ENCODE data around the gene DPYSL4. TPM values are rescaled to one million over a fixed set of nuclear protein-coding genes. Genes with fewer than 3 reads are reported as not detected.
"Not testable (repeated sequence)": the region's sequence is repeated elsewhere in the genome, so short reads cannot be mapped to it uniquely, and the experiment has no call there.

Gene DPYSL4
- total and polyA plus RNA-seq, 2 experiments from 2014 or later = 2.1 TPM

GRCh38 chr10:132209978-132210530 lies 23.3 kb downstream of the DPYSL4 start:
- TF ChIP-seq EZH2 (IDR thresholded peaks at IDR 0.05; ENCODE audit: insufficient read depth, poor library complexity, severe bottlenecking) = no peak
- TF ChIP-seq EZH2phosphoT487 (IDR thresholded peaks at IDR 0.05; ENCODE audit: insufficient read depth, low read depth) = no peak

GRCh38 chr10:132210766-132211165 lies 24.0 kb downstream of the DPYSL4 start:
- TF ChIP-seq EZH2phosphoT487 (IDR thresholded peaks at IDR 0.05; ENCODE audit: insufficient read depth, low read depth) (no peak), EZH2 (IDR thresholded peaks at IDR 0.05; ENCODE audit: insufficient read depth, poor library complexity, severe bottlenecking) (no peak)
- in situ Hi-C loops (cut with MboI) = no loop called here
- Histone ChIP-seq H3K9me3 (ENCODE audit: low read depth) (no peaks in the 10 kb centered on the region), H3K27ac (no peak overlapping the region), H3K9ac (no peak overlapping the region), H3K27me3 (replicated peaks; ENCODE audit: insufficient read depth) (no peaks in the 10 kb centered on the region), H3F3A (ENCODE audit: insufficient read depth) (no peaks in the 10 kb centered on the region), H4K20me1 (ENCODE audit: insufficient read depth) (no peaks in the 10 kb centered on the region), H2AFZ (no peak overlapping the region), H3K36me3 (ENCODE audit: low read depth) (no peaks in the 10 kb centered on the region), H3K79me2 (ENCODE audit: insufficient read depth) (no peaks in the 10 kb centered on the region), H3K4me1 (ENCODE audit: insufficient read depth) (no peaks in the 10 kb centered on the region), H3K4me3 (no peak overlapping the region), H3K9me2 (ENCODE audit: insufficient read depth) (no peaks in the 10 kb centered on the region), H3K4me2 (ENCODE audit: unreplicated experiment) (no peak overlapping the region)
- DNase-seq = no peak
- 91 to 92% methylated on average over 14 of the region's 14 CpGs for WGBS, 2 experiments (ENCODE audit: low coverage in 1 of 2, low lambda C conversion rate in 2 of 2, missing lambda C conversion rate in 2 of 2)

More at GRCh38 chr10:132209978-132210530, 23.3 kb downstream of the DPYSL4 start:
- Histone ChIP-seq H3K36me3 (ENCODE audit: low read depth) (no peaks in the 10 kb centered on the region), H2AFZ (no peak overlapping the region), H3K27me3 (replicated peaks; ENCODE audit: insufficient read depth) (no peaks in the 10 kb centered on the region), H3K4me1 (ENCODE audit: insufficient read depth) (no peaks in the 10 kb centered on the region), H3K79me2 (ENCODE audit: insufficient read depth) (no peaks in the 10 kb centered on the region), H3K4me3 (no peak overlapping the region), H3F3A (ENCODE audit: insufficient read depth) (no peaks in the 10 kb centered on the region), H3K9ac (no peak overlapping the region), H3K4me2 (ENCODE audit: unreplicated experiment) (no peak overlapping the region), H3K27ac (no peak overlapping the region), H3K9me3 (ENCODE audit: low read depth) (no peaks in the 10 kb centered on the region), H3K9me2 (ENCODE audit: insufficient read depth) (no peaks in the 10 kb centered on the region), H4K20me1 (ENCODE audit: insufficient read depth) (no peaks in the 10 kb centered on the region)
- WGBS, 2 experiments (ENCODE audit: low coverage in 1 of 2, low lambda C conversion rate in 2 of 2, missing lambda C conversion rate in 2 of 2) = 84 to 86% methylated on average over 23 of the region's 23 CpGs
- no peak for DNase-seq
- in situ Hi-C loops (cut with MboI) = no loop called here

- in situ Hi-C loops (cut with MboI) = no loop called here
- H3K27ac ChIP-seq = no peak overlapping the region
- H3K4me1 ChIP-seq (ENCODE audit: insufficient read depth) = no peaks in the 10 kb centered on the region
- no peaks in the 10 kb centered on the region for H3F3A ChIP-seq (ENCODE audit: insufficient read depth)
- DNase-seq = no peak
- no peak overlapping the region for H3K4me2 ChIP-seq (ENCODE audit: unreplicated experiment)
- H3K4me3 ChIP-seq = no peak overlapping the region
- TF ChIP-seq EZH2phosphoT487 (IDR thresholded peaks at IDR 0.05; ENCODE audit: insufficient read depth, low read depth) (no peak), EZH2 (IDR thresholded peaks at IDR 0.05; ENCODE audit: insufficient read depth, poor library complexity, severe bottlenecking) (no peak)
- H3K36me3 ChIP-seq (ENCODE audit: low read depth) = no peaks in the 10 kb centered on the region
- H3K9me2 ChIP-seq (ENCODE audit: insufficient read depth) = no peaks in the 10 kb centered on the region
- no peaks in the 10 kb centered on the region for H3K79me2 ChIP-seq (ENCODE audit: insufficient read depth)
- WGBS, 2 experiments (ENCODE audit: low coverage in 1 of 2, low lambda C conversion rate in 2 of 2, missing lambda C conversion rate in 2 of 2) = 88 to 92% methylated on average over 13 to 14 of the region's 14 CpGs
- no peaks in the 10 kb centered on the region for H3K9me3 ChIP-seq (ENCODE audit: low read depth)
- H3K27me3 ChIP-seq (replicated peaks; ENCODE audit: insufficient read depth) = no peaks in the 10 kb centered on the region
- no peaks in the 10 kb centered on the region for H4K20me1 ChIP-seq (ENCODE audit: insufficient read depth)
- no peak overlapping the region for H2AFZ ChIP-seq
- no peak overlapping the region for H3K9ac ChIP-seq
Measured at GRCh38 chr10:132211246-132211645, 24.5 kb downstream of the DPYSL4 start.

GRCh38 chr10:132212816-132213215 lies 26.1 kb downstream of the DPYSL4 start:
- Histone ChIP-seq H3K9me3 (ENCODE audit: low read depth) (no peaks in the 10 kb centered on the region), H3K4me3 (no peak overlapping the region), H3K4me2 (ENCODE audit: unreplicated experiment) (no peak overlapping the region), H3K27ac (no peak overlapping the region), H3K27me3 (replicated peaks; ENCODE audit: insufficient read depth) (no peaks in the 10 kb centered on the region), H3K79me2 (ENCODE audit: insufficient read depth) (no peaks in the 10 kb centered on the region), H3K9ac (no peak overlapping the region), H3K36me3 (ENCODE audit: low read depth) (no peaks in the 10 kb centered on the region), H3F3A (ENCODE audit: insufficient read depth) (no peaks in the 10 kb centered on the region), H3K9me2 (ENCODE audit: insufficient read depth) (no peaks in the 10 kb centered on the region), H4K20me1 (ENCODE audit: insufficient read depth) (no peaks in the 10 kb centered on the region), H2AFZ (no peak overlapping the region), H3K4me1 (ENCODE audit: insufficient read depth) (no peaks in the 10 kb centered on the region)
- in situ Hi-C loops (cut with MboI) = no loop called here
- no peak for DNase-seq
- TF ChIP-seq EZH2phosphoT487 (IDR thresholded peaks at IDR 0.05; ENCODE audit: insufficient read depth, low read depth) (no peak), EZH2 (IDR thresholded peaks at IDR 0.05; ENCODE audit: insufficient read depth, poor library complexity, severe bottlenecking) (no peak)
- WGBS, 2 experiments (ENCODE audit: low coverage in 1 of 2, low lambda C conversion rate in 2 of 2, missing lambda C conversion rate in 2 of 2) = 88% methylated on average over 8 to 9 of the region's 9 CpGs

- no peak overlapping the region for H2AFZ ChIP-seq
- H3K9me3 ChIP-seq (ENCODE audit: low read depth) = no peaks in the 10 kb centered on the region
- TF ChIP-seq EZH2 (IDR thresholded peaks at IDR 0.05; ENCODE audit: insufficient read depth, poor library complexity, severe bottlenecking) (no peak), EZH2phosphoT487 (IDR thresholded peaks at IDR 0.05; ENCODE audit: insufficient read depth, low read depth) (no peak)
- H3K27ac ChIP-seq = no peak overlapping the region
- 26 to 30% methylated on average over 4 of the region's 4 CpGs for WGBS, 2 experiments (ENCODE audit: low coverage in 1 of 2, low lambda C conversion rate in 2 of 2, missing lambda C conversion rate in 2 of 2)
- H3K79me2 ChIP-seq (ENCODE audit: insufficient read depth) = no peaks in the 10 kb centered on the region
- no peaks in the 10 kb centered on the region for H3K27me3 ChIP-seq (replicated peaks; ENCODE audit: insufficient read depth)
- H3K4me3 ChIP-seq = no peak overlapping the region
- no peak overlapping the region for H3K9ac ChIP-seq
- H3F3A ChIP-seq (ENCODE audit: insufficient read depth) = no peaks in the 10 kb centered on the region
- H4K20me1 ChIP-seq (ENCODE audit: insufficient read depth) = no peaks in the 10 kb centered on the region
- in situ Hi-C loops (cut with MboI) = no loop called here
- no peaks in the 10 kb centered on the region for H3K4me1 ChIP-seq (ENCODE audit: insufficient read depth)
- H3K9me2 ChIP-seq (ENCODE audit: insufficient read depth) = no peaks in the 10 kb centered on the region
- DNase-seq = no peak
- no peaks in the 10 kb centered on the region for H3K36me3 ChIP-seq (ENCODE audit: low read depth)
- H3K4me2 ChIP-seq (ENCODE audit: unreplicated experiment) = no peak overlapping the region
Measured at GRCh38 chr10:132213917-132214316, 27.2 kb downstream of the DPYSL4 start.

- 74 to 75% methylated on average over 3 of the region's 3 CpGs for WGBS, 2 experiments (ENCODE audit: low coverage in 1 of 2, low lambda C conversion rate in 2 of 2, missing lambda C conversion rate in 2 of 2)
- H3K9me2 ChIP-seq (ENCODE audit: insufficient read depth); in situ Hi-C loops (cut with MboI): not testable (repeated sequence)
Measured at GRCh38 chr10:132216441-132216840, 29.7 kb downstream of the DPYSL4 start.

More at GRCh38 chr10:132216441-132216840, 29.7 kb downstream of the DPYSL4 start:
- H3K79me2 ChIP-seq (ENCODE audit: insufficient read depth); H3K9me3 ChIP-seq (ENCODE audit: low read depth); H2AFZ ChIP-seq; H4K20me1 ChIP-seq (ENCODE audit: insufficient read depth); H3K36me3 ChIP-seq (ENCODE audit: low read depth); H3K4me2 ChIP-seq (ENCODE audit: unreplicated experiment); H3F3A ChIP-seq (ENCODE audit: insufficient read depth); H3K4me1 ChIP-seq (ENCODE audit: insufficient read depth); H3K4me3 ChIP-seq; DNase-seq; H3K27me3 ChIP-seq (replicated peaks; ENCODE audit: insufficient read depth); H3K27ac ChIP-seq; H3K9ac ChIP-seq: not testable (repeated sequence)

Measured in GM23248 (cell line).